Spleen (tissue), 7 donors: ENCODE data around the gene FAIM2.

Experiments used
- CTCF ChIP-seq, 11 experiments: fragments of 200-600 bp in 7 of 11; fragments of 450-650 bp in 4 of 11; sonication (generic) in 4 of 11; IDR thresholded peaks in 8 of 11; conservative IDR thresholded peaks in 3 of 11; 1 replicate in 7 of 11; 2 replicates in 4 of 11; pipeline versions ENCODE4 v1.4.0 to v1.8.0; 2016 to 2021; ENCODE audit warnings: antibody characterized with exemption in 11 of 11, inconsistent platforms in 4 of 11, mild to moderate bottlenecking in 1 of 11
- POLR2A ChIP-seq, 3 donors: fragments of 450-650 bp; IDR thresholded peaks; one replicate each; pipeline ENCODE4 v1.5.1; 2017; ENCODE audit warnings: antibody characterized with exemption in 3 of 3, mild to moderate bottlenecking in 1 of 3
- POLR2AphosphoS5 ChIP-seq, 3 donors: sonication (generic); formaldehyde crosslinking; IDR thresholded peaks; one replicate each; pipeline ENCODE4 v1.5.1; 2017; ENCODE audit warnings: antibody characterized with exemption in 3 of 3
- donor health status: DM: no; HTN: no; CAD: no; lungs with moderate emphysema.
- donor health status: DM: no; HTN: no; CAD: no.
- donor health status: DM: no; HTN: no; CAD: no.

- no peak for TF ChIP-seq CTCF (IDR thresholded peaks at IDR 0.05 in 8 of 11, conservative IDR thresholded peaks at IDR 0.05 in 3 of 11)
- TF ChIP-seq POLR2A (IDR thresholded peaks at IDR 0.05) = no peak
- TF ChIP-seq POLR2AphosphoS5 (IDR thresholded peaks at IDR 0.05) = no peak
Observed at GRCh38 chr12:49888461-49889151, 15.1 kb downstream of the FAIM2 start.
